Measurements from ENCODE around the gene TENT5C.

TENT5C gene

DNA sequence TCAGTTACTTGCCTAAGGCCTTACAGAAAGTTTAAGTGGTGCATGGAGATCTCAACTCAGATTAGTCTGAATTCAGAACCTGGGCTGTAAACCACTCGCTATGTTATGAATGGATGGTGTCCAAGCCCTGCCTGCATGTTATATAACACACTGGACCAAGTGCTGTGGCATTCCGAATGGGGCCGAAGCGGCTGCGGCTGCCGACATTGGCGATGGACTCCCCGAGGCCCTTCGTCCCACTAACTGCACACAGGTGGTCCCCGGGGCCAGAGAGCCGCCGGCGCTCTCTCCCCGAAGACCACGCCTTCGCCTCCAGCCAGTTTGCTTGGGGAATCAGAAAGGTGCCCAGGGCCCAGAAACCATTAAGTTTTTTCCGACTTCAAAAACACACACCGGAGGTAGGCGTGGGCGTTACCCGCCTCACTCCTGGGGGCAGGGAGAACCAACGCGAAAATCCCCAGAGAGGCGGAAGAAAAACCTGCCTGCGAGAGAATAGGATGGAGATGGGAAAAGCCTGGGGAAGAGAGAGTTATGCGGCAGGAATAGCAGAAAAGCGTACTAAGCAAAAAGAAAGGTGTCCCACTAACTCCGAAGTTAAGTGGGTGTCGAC lies 579 bp upstream of the TENT5C start (continued):
- peak; percentile 66 for TF ChIP-seq SCRT2 (tag by site-specific recombination; IDR thresholded peaks at IDR 0.05)
- TF ChIP-seq ZNF302 (tag by site-specific recombination; IDR thresholded peaks at IDR 0.05; ENCODE audit: low read depth): no peak
- no peak for TF ChIP-seq ZNF544 (tag by site-specific recombination; IDR thresholded peaks at IDR 0.05)
- TF ChIP-seq, protein P1, sequence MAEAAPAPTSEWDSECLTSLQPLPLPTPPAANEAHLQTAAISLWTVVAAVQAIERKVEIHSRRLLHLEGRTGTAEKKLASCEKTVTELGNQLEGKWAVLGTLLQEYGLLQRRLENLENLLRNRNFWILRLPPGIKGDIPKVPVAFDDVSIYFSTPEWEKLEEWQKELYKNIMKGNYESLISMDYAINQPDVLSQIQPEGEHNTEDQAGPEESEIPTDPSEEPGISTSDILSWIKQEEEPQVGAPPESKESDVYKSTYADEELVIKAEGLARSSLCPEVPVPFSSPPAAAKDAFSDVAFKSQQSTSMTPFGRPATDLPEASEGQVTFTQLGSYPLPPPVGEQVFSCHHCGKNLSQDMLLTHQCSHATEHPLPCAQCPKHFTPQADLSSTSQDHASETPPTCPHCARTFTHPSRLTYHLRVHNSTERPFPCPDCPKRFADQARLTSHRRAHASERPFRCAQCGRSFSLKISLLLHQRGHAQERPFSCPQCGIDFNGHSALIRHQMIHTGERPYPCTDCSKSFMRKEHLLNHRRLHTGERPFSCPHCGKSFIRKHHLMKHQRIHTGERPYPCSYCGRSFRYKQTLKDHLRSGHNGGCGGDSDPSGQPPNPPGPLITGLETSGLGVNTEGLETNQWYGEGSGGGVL (tag by site-specific recombination; IDR thresholded peaks at IDR 0.05): no peak
- no peak for TF ChIP-seq ZFP3 (tag by site-specific recombination; IDR thresholded peaks at IDR 0.05; ENCODE audit: low read depth)
- peak; percentile 43; the same call in 1 of the 2 replicates for TF ChIP-seq ZNF692 (tag by site-specific recombination; IDR thresholded peaks at IDR 0.05)
- TF ChIP-seq ZNF530 (tag by site-specific recombination; IDR thresholded peaks at IDR 0.05; ENCODE audit: low read depth): no peak
- TF ChIP-seq TRIM28 (IDR thresholded peaks at IDR 0.05; ENCODE audit: borderline replicate concordance, low read length): peak; percentile 62
- TF ChIP-seq ZNF214 (tag by site-specific recombination; IDR thresholded peaks at IDR 0.05; ENCODE audit: borderline replicate concordance): no peak
- no peak for TF ChIP-seq ZNF785 (tag by site-specific recombination; IDR thresholded peaks at IDR 0.05)
- no peak; the same call in 1 of the 2 replicates for TF ChIP-seq TSHZ1 (tag by site-specific recombination; IDR thresholded peaks at IDR 0.05; ENCODE audit: borderline replicate concordance)
- no peak for TF ChIP-seq ZNF133 (tag by site-specific recombination; IDR thresholded peaks at IDR 0.05)
- no peak for TF ChIP-seq ZNF830 (tag by site-specific recombination; IDR thresholded peaks at IDR 0.05; ENCODE audit: low read depth)
- TF ChIP-seq ZNF707 (tag by site-specific recombination; IDR thresholded peaks at IDR 0.05): no peak
- no peak for TF ChIP-seq HOXA7 (CRISPR knock-in tag; IDR thresholded peaks at IDR 0.05; ENCODE audit: borderline replicate concordance)
- 0 out of 2 replicates have a peak, but pooled peaks have one; percentile 16 for TF ChIP-seq GLI4 (tag by site-specific recombination; IDR thresholded peaks at IDR 0.05)
- TF ChIP-seq ZNF549 (tag by site-specific recombination; IDR thresholded peaks at IDR 0.05): no peak
- TF ChIP-seq ZNF76 (tag by site-specific recombination; IDR thresholded peaks at IDR 0.05; ENCODE audit: borderline replicate concordance, low read depth): peak; percentile 13; the same call in 1 of the 2 replicates
- no peak for TF ChIP-seq BCL11A (tag by site-specific recombination; IDR thresholded peaks at IDR 0.05; ENCODE audit: low read depth)
- TF ChIP-seq, protein P2, sequence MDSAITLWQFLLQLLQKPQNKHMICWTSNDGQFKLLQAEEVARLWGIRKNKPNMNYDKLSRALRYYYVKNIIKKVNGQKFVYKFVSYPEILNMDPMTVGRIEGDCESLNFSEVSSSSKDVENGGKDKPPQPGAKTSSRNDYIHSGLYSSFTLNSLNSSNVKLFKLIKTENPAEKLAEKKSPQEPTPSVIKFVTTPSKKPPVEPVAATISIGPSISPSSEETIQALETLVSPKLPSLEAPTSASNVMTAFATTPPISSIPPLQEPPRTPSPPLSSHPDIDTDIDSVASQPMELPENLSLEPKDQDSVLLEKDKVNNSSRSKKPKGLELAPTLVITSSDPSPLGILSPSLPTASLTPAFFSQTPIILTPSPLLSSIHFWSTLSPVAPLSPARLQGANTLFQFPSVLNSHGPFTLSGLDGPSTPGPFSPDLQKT (IDR thresholded peaks at IDR 0.05; ENCODE audit: borderline replicate concordance, low read depth, low read length): no peak
- TF ChIP-seq GLIS1 (tag by site-specific recombination; IDR thresholded peaks at IDR 0.05): peak; percentile 64; the same call in 1 of the 2 replicates
- no peak; the same call in 1 of the 2 replicates for TF ChIP-seq ZNF513 (tag by site-specific recombination; IDR thresholded peaks at IDR 0.05)
- TF ChIP-seq OSR2 (tag by site-specific recombination; IDR thresholded peaks at IDR 0.05): no peak; the same call in 1 of the 2 replicates
- no peak for TF ChIP-seq ZNF155 (tag by site-specific recombination; IDR thresholded peaks at IDR 0.05)
- no peak for TF ChIP-seq ZNF175 (tag by site-specific recombination; IDR thresholded peaks at IDR 0.05)
- TF ChIP-seq ZBTB17 (tag by site-specific recombination; IDR thresholded peaks at IDR 0.05): no peak; the same call in 1 of the 2 replicates
- TF ChIP-seq ZNF416 (tag by site-specific recombination; IDR thresholded peaks at IDR 0.05): no peak
- TF ChIP-seq HOXC10 (CRISPR knock-in tag; IDR thresholded peaks at IDR 0.05): no peak
- TF ChIP-seq ZNF670 (tag by site-specific recombination; IDR thresholded peaks at IDR 0.05; ENCODE audit: low read depth): no peak
- no peak for TF ChIP-seq SP7 (tag by site-specific recombination; IDR thresholded peaks at IDR 0.05)
- TF ChIP-seq ZNF623 (tag by site-specific recombination; IDR thresholded peaks at IDR 0.05): no peak
- TF ChIP-seq ZNF48 (tag by site-specific recombination; IDR thresholded peaks at IDR 0.05): no peak
- TF ChIP-seq ZNF629 (tag by site-specific recombination; IDR thresholded peaks at IDR 0.05): 0 out of 2 replicates have a peak, but pooled peaks have one; percentile 26

Measured in HEK293 (cell line).